Psoas muscle (tissue), 8 donors: ENCODE results near the gene POTEM. TPM values are rescaled to one million over a fixed set of nuclear protein-coding genes. Genes with fewer than 3 reads are reported as not detected.
"Not testable (repeated sequence)": the region's sequence is repeated elsewhere in the genome, so short reads cannot be mapped to it uniquely, and the experiment has no call there.

Experiments
- ATAC-seq, 4 donors: fragments of 200-7000 bp; cut with Tn5 transposase; one replicate each; pipeline ENCODE4 v1.9.1; 2020; ENCODE audit warnings: moderate library complexity in 3 of 4, mild to moderate bottlenecking in 2 of 4
- DNase-seq, 2 donors: peaks; one replicate each; pipeline ENCODE4 v3.0.0-alpha.2; 2020
- H3K27ac ChIP-seq: fragments of 200-600 bp; one replicate; pipeline ENCODE4 v1.8.0; 2022
- H3K27me3 ChIP-seq, 3 donors: fragments of 200-600 bp in 1 of 3; one replicate each; pipeline versions ENCODE4 v1.6.1 to v1.8.0; 2013 to 2022; ENCODE audit warnings: low read length in 2 of 3, mild to moderate bottlenecking in 2 of 3, moderate library complexity in 1 of 3; ENCODE audit not compliant: insufficient read depth in 3 of 3
- H3K36me3 ChIP-seq, 2 donors: fragments of 200-600 bp in 1 of 2; one replicate each; pipeline versions ENCODE4 v1.6.1 to v1.8.0; 2013 to 2022; ENCODE audit warnings: low read depth in 1 of 2, mild to moderate bottlenecking in 1 of 2, moderate library complexity in 1 of 2; ENCODE audit not compliant: insufficient read depth in 1 of 2
- H3K4me1 ChIP-seq: fragments of 200-600 bp; one replicate; pipeline ENCODE4 v1.8.0; 2022
- H3K4me3 ChIP-seq: fragments of 200-600 bp; one replicate; pipeline ENCODE4 v1.8.0; 2022; ENCODE audit warnings: mild to moderate bottlenecking
- H3K9me3 ChIP-seq: fragments of 200-600 bp; one replicate; pipeline ENCODE4 v1.8.0; 2022
- WGBS, 3 donors: extraction: QIAGEN DNeasy Blood & Tissue Kit; methylation state at CpG; one replicate each; pipeline versions ENCODE4 v1.1.6 to v1.1.7; 2013; 5-methylcytosine and 5-hydroxymethylcytosine counted together
- intact Hi-C, 2 donors: fragments of 100-400 bp; cut with DNase I; formaldehyde crosslinking; loops; one replicate each; pipeline versions ENCODE4 v1.11.0 to v1.14.2; 2022
- polyA plus RNA-seq, 3 donors: library from polyadenylated mRNA; stranded (reverse); fragments of 200-250 nt; gene quantifications; one replicate each; pipeline ENCODE4 v1.2.3, GENCODE V29; 2013
- total RNA-seq, 4 donors: library from RNA; stranded (reverse); fragmentation: NEBNext Ultra II Directional in 2 of 4; extraction: Animal tissue kit (Norgen Biotek cat#: 25700) in 2 of 4; gene quantifications; one replicate each; pipeline versions ENCODE4 v1.2.1 to v1.2.4, GENCODE V29; 2021 to 2023
- donor health status: healthy with polysubstance abuse.
- donor health status: DM: no; HTN: no; CAD: no; lungs with moderate emphysema.
- donor health status: Bipolar disorder and iron deficiency.
- donor health status: healthy.
- donor health status: DM: yes; HTN: yes; CAD: no.
- donor health status: DM: no; HTN: no; CAD: no.
- donor health status: DM: no; HTN: no; CAD: no.
- donor health status: DM: yes; HTN: yes; CAD: no.

The POTEM gene
- total and polyA plus RNA-seq, 7 donors: not detected

GRCh38 chr14:18964878-18965277 lies 2.4 kb upstream of the POTEM start:
- H3K36me3 ChIP-seq, H3K4me1 ChIP-seq, H3K4me3 ChIP-seq, H3K27me3 ChIP-seq, H3K9me3 ChIP-seq, ATAC-seq, H3K27ac ChIP-seq, intact Hi-C loops, DNase-seq: not testable (repeated sequence)
- WGBS, 3 donors: no CpG with 5 or more reads among the region's 5 CpGs

GRCh38 chr14:19002566-19002965 lies 35.3 kb downstream of the POTEM start:
- DNase-seq, H3K9me3 ChIP-seq, H3K36me3 ChIP-seq, H3K27me3 ChIP-seq, H3K27ac ChIP-seq, ATAC-seq, intact Hi-C loops, H3K4me1 ChIP-seq, H3K4me3 ChIP-seq: not testable (repeated sequence)
- 66 to 78% (median 74%) methylated on average over 3 of the region's 3 CpGs for WGBS, 3 donors

- H3K4me3 ChIP-seq, intact Hi-C loops, H3K27me3 ChIP-seq, H3K4me1 ChIP-seq, H3K27ac ChIP-seq, DNase-seq, H3K36me3 ChIP-seq, ATAC-seq, H3K9me3 ChIP-seq: not testable (repeated sequence)
- WGBS, 3 donors: 51% methylated on average over 2 of the region's 9 CpGs; no CpG with 5 or more reads in 2 of the 3 donors
Observed at GRCh38 chr14:19006490-19006889, 39.3 kb downstream of the POTEM start.

- 55 to 63% (median 63%) methylated on average over 2 of the region's 6 CpGs for WGBS, 3 donors
- H3K9me3 ChIP-seq, H3K36me3 ChIP-seq, H3K27me3 ChIP-seq, ATAC-seq, intact Hi-C loops, H3K4me1 ChIP-seq, H3K4me3 ChIP-seq, H3K27ac ChIP-seq: not testable (repeated sequence)
- peak in 1 of 2 donors; percentile 36 for DNase-seq
Observed at GRCh38 chr14:19007678-19008077, 40.4 kb downstream of the POTEM start.

GRCh38 chr14:19011029-19011428 lies 43.8 kb downstream of the POTEM start:
- intact Hi-C loops, H3K36me3 ChIP-seq, ATAC-seq, H3K4me1 ChIP-seq, H3K9me3 ChIP-seq, H3K27me3 ChIP-seq, H3K4me3 ChIP-seq, H3K27ac ChIP-seq: not testable (repeated sequence)
- 86 to 87% (median 87%) methylated on average over 5 to 8 of the region's 10 CpGs for WGBS, 3 donors
- peak in 1 of 2 donors; percentile 4 for DNase-seq

- H3K27ac ChIP-seq, intact Hi-C loops, H3K9me3 ChIP-seq: not testable (repeated sequence)
Observed at GRCh38 chr14:19011703-19012102, 44.5 kb downstream of the POTEM start.

GRCh38 chr14:19015185-19015584 lies 48.0 kb downstream of the POTEM start:
- H3K4me1 ChIP-seq, H3K36me3 ChIP-seq, H3K27me3 ChIP-seq, H3K4me3 ChIP-seq, H3K27ac ChIP-seq, DNase-seq, ATAC-seq, intact Hi-C loops, H3K9me3 ChIP-seq: not testable (repeated sequence)
- WGBS, 3 donors: no CpG with 5 or more reads among the region's 3 CpGs

More at GRCh38 chr14:19011703-19012102, 44.5 kb downstream of the POTEM start:
- H3K4me1 ChIP-seq, H3K36me3 ChIP-seq, H3K4me3 ChIP-seq, ATAC-seq, H3K27me3 ChIP-seq: not testable (repeated sequence)
- WGBS, 3 donors: 57 to 72% (median 70%) methylated on average over 2 of the region's 5 CpGs
- DNase-seq: peak in 1 of 2 donors; percentile 46

GRCh38 chr14:19025080-19025589 lies 57.9 kb downstream of the POTEM start:
- H3K36me3 ChIP-seq, H3K27me3 ChIP-seq, H3K9me3 ChIP-seq, H3K4me1 ChIP-seq, intact Hi-C loops, DNase-seq, ATAC-seq, H3K4me3 ChIP-seq, H3K27ac ChIP-seq: not testable (repeated sequence)
- WGBS, 3 donors: 67 to 81% (median 73%) methylated on average over 6 to 8 of the region's 15 CpGs

GRCh38 chr14:19026649-19027351 lies 59.6 kb downstream of the POTEM start:
- H3K4me1 ChIP-seq, intact Hi-C loops, H3K36me3 ChIP-seq, H3K27me3 ChIP-seq, H3K9me3 ChIP-seq, ATAC-seq, DNase-seq, H3K4me3 ChIP-seq, H3K27ac ChIP-seq: not testable (repeated sequence)
- WGBS, 3 donors: 77 to 84% (median 83%) methylated on average over 5 to 15 of the region's 35 CpGs

- intact Hi-C loops, DNase-seq: not testable (repeated sequence)
Observed at GRCh38 chr14:19027895-19028294, 60.7 kb downstream of the POTEM start.

GRCh38 chr14:19036811-19037382 lies 69.7 kb downstream of the POTEM start:
- H3K27ac ChIP-seq, H3K4me1 ChIP-seq, DNase-seq, H3K4me3 ChIP-seq, H3K9me3 ChIP-seq, H3K27me3 ChIP-seq, intact Hi-C loops, H3K36me3 ChIP-seq, ATAC-seq: not testable (repeated sequence)
- WGBS, 3 donors: 81 to 96% methylated on average over 3 to 10 of the region's 26 CpGs; no CpG with 5 or more reads in 1 of the 3 donors

More at GRCh38 chr14:19027895-19028294, 60.7 kb downstream of the POTEM start:
- not testable (repeated sequence) for H3K27ac ChIP-seq, H3K36me3 ChIP-seq, H3K4me3 ChIP-seq, ATAC-seq, H3K27me3 ChIP-seq, H3K9me3 ChIP-seq, H3K4me1 ChIP-seq
- 83 to 86% (median 86%) methylated on average over 4 to 5 of the region's 16 CpGs for WGBS, 3 donors
